ENCODE data around the gene SNX30.

SNX30 gene

DNA sequence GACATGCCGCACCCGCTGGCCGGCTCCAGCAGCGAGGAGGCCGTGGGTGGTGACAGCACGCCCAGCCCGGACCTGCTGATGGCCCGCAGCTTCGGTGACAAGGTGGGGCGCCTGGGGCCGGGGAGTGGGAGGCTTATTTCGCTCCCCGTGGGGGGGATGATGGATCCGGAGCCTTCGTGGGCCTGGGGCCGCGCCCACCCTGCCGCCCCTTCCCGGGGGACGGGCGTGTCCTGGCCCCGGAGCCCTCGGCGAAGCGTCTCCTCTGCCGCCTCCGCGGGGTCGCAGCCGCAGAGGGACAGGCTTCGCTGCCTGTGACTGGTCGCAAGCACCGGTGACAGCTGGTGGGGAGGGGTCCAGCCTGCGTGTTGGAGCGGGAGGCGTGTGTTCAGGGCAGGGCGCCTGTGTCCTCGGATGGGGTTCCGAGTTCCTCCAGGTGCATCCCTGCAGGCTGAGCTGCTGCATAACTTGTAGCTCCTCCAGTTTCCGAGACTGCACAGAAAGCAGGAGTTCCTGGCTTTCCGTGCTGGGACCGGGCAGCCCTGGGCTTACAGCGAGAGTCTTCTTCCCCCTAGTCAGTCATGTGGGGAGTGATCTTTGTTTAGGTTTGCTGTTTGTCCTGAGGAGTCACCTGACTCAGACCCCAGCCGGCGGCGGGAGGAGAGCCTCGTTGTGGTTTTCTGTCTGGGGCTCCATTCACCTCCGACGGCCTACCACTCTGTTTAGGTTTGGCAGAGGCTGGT lies 666 bp downstream of the SNX30 start:
- in situ Hi-C loops (cut with HindIII; ENCODE audit: low sequenced_read_pairs): no loop called here

DNA sequence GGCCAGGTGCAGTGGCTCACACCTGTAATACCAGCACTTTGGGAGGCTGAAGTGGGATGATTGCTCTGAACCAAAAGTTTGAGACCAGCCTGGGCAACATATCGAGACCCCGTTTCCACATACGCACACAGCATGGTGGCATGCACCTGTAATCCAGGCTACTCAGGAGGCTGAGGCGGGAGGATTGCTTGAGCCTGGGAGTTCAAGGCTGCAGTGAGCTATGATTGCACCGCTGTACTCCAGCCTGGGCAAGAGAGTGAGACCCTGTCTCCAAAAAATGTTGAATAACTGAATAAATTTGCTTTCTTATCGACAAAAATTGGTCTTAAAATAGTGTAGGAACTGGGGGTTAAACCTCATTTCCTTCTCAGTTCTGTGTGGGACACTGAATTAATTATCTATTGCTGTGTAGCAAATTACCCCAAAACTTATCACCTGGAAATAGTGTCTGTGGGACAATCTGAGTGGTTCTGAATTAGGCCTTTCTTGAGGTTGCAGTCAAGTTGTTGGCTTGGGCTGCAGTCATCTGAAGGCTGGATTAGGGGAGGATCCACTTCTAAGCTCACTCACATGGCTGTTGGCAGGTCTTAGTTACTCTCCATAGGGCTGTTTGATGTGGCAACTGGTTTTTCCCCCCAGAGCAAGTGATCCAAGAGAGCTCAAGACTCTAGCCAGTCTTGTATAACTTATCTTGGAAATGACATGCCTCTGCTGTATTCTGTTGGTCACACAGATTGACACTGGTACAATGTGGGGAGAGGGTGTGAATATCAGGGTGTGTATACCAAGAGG lies 2.0 kb downstream of the SNX30 start:
- in situ Hi-C loops (cut with HindIII; ENCODE audit: low sequenced_read_pairs): no loop called here

DNA sequence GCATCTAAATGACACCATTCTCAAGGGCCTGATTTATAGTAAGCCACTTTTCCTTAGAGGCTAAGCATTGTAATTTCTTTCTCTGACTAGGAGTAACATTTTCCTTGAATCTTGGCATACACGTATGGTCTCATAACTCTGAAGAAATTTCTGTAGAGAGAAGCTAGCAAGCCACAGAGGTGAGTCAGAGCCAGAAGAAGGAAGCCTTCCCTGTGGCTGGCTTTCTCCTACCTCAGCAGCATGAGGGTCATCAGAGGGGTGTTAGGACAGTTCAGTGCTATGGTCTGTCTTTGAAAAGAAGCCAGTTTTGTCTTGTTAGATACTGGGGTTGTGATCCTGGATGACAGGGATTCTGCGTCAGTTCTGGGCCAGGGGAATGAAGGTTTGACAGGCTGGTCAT lies 3.2 kb downstream of the SNX30 start:
- in situ Hi-C loops (cut with HindIII; ENCODE audit: low sequenced_read_pairs): no loop called here

DNA sequence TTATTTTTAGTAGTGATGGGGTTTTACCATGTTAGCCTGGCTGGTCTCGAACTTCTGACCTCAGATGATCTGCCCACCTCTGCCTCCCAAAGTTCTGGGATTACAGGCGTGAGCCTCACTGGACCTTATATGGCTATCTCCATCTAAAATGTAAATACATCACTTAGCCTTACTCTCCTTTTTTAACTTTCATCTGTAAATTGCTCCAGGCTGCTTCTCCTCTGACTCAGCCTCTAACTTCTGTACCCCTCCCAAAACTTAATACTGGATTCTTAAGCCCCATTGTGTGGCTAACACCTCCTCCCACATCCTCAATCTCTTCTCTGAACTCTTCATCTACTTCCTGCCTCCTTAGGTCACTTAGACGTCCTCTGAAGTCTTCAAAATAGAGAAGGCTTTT lies 4.0 kb downstream of the SNX30 start:
- in situ Hi-C loops (cut with HindIII; ENCODE audit: low sequenced_read_pairs): no loop called here

DNA sequence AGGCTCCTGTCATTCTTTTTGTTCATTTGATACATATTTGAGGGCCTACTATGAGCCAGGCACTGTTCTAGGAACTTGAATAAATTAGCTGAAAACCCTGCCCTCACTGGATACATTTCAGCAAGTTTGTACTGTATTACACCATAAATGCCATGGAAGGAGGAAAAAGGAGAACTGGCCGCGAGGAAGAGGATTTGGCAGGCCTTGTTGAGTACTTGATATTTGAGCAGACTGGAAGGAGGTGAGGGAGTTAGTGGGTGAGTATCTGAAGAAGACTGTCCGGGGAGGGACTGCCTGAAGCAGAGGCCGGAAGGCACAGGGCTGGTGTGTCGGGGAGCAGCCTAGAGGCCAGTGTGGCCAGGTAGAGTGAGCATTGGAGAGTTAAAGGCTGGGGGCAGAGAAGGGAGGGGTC lies 4.5 kb downstream of the SNX30 start:
- in situ Hi-C loops (cut with HindIII; ENCODE audit: low sequenced_read_pairs): no loop called here

DNA sequence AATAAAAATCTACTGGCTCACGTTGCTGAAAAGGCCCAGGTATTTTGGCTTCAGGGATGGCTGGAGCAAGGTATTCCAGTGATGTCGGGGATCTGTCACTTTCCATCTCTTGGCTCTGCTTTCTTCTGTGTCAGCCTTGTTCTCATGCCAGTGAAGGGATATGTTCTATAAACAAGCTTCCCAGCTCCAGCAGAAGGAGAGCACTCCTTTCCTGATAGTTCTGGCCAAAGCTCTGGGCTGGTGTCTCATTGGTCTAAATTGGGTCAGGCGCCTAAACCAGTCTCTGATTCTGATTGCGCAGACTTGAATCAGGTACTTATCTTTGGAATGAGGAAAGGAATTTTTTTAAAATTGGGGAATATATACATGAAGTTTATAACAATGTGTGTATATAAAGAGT lies 5.1 kb downstream of the SNX30 start:
- in situ Hi-C loops (cut with HindIII; ENCODE audit: low sequenced_read_pairs): no loop called here

DNA sequence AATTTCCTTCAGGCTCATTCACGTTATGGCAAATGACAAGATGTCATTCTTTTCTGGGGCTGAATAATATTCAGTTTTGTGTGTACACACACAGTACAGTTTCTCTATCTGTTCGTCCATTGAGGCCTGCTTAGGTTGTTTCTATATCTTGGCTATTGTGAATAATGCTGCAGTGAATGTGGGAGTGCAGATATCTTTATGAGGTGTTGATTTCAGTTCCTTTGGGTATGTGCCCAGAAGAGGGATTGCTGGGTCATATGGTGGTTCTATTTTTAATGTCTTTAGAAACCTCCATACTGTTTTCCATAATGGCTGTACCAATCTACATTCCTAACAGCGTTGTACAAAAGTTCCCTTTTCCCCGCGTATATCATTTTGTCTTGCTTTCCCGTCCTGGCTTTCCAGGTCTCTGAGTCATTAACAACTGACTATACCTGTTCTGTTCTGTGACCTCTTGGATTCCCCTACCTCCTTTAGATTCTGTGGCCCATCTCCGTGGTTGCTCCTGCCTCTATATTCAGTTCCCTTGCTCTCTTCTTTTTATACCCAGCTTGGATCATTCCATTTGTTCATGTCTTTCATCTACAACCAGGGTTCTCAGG lies 6.8 kb downstream of the SNX30 start:
- in situ Hi-C loops (cut with HindIII; ENCODE audit: low sequenced_read_pairs): no loop called here

DNA sequence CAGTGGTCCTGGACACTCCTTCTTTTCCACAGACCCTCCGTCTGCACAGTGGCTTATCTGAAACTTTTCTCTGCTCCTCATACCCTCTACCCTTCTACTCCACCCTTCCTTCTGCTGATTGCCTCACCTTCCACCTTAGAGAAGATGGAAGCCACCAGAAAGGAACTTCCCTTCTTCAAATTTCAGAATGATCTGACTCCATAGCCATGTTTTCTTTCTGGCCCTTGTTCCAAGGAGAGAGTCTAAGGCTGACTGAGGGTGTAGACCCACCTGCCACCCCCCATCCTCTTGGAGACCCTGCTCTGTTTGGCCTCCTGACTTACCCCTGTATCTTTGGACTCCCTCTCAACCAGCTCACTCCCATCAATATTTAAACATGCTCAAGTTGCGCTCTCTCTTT lies 7.4 kb downstream of the SNX30 start:
- in situ Hi-C loops (cut with HindIII; ENCODE audit: low sequenced_read_pairs): no loop called here

DNA sequence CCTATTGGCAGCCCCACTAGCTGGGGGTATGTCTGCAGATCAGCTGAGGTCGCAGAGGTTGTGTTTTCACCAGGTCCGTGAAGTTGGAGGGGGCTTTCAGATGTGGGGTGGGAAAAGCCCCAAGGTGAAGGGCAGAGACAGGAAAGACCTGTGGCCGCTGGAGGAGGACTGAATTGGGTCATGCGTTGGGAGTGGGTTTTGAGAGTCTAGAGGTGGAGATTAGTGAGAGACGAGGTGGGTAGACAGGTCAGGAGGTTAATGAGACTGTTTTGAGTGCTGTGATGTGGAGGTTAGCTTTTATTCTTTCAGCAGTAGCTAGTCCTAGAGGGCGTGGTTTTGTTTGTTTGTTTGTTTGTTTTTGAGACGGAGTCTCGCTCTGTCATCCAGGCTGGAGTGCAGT lies 10.3 kb downstream of the SNX30 start:
- in situ Hi-C loops (cut with HindIII; ENCODE audit: low sequenced_read_pairs): no loop called here

DNA sequence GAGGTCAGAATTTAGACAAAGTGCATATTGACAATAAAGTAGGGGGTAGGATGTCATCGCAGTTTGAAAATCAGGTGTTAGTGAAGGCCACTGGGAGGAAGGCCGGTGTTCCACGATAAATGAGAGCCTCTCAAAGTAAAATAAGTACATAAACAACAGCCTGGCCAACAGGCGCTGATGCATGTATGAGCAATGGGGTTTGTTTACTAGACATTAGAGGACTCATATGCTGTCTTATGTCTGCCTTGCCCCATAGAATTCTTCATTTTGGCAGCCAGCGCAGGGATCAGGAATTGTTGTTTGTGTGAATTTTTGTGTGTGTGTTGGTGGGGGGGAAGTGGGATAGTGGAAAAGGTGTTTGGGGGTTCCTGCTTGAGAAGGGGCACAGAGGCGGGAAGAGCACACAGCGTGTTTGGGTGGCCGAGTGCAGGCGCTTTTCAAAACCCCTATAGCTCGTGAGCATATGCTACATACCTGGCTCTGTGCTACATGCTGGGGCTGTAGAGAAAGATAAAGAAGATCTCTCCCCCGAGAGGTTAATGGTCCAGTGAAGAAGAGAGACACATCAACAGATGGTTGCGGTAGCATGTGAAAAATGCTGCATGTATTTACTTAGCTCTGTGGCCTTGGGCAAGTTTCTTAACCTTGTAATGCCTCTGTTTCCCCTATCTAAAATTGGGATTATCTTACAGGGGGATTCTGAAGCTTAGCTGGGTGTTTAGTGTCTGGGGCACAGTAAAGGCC lies 11.5 kb downstream of the SNX30 start:
- in situ Hi-C loops (cut with HindIII; ENCODE audit: low sequenced_read_pairs): no loop called here

DNA sequence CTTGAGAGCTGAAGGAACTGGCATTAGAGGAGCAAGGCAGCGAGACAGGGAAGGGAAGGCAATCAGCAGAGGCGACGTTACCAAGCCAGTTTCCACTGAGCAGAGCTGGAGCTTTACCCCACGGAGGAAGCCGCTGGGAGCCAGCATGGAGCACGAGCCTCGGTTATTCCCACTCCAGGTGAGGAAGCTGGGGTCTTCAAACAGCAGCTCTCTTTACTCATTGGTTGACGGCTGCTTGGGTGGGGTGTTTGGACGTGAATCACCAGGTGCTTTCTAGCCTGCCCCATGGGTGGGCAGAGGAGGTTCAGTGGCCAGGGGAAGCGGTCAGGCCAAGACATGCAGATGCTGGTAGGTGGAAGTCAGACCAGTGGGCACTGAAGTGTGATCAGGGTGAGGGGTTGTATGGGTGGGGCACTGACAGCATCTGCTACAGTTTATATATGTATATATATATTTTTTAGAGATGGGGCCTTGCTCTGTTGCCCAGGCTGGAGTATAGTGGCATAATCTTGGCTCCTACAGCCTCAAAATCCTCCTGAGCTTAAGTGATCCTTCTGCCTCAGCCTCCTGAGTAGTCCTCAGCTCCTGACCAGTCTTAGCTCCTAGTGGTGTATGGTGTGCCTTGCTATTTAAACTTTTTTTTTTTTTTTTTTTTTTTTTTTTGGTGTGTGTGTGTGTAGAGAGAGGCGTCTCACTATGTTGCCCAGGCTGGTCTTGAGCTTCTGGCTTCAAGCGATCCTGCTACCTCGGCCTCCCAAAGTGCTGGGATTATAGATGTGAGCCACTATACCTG lies 12.4 kb downstream of the SNX30 start:
- in situ Hi-C loops (cut with HindIII; ENCODE audit: low sequenced_read_pairs): no loop called here

DNA sequence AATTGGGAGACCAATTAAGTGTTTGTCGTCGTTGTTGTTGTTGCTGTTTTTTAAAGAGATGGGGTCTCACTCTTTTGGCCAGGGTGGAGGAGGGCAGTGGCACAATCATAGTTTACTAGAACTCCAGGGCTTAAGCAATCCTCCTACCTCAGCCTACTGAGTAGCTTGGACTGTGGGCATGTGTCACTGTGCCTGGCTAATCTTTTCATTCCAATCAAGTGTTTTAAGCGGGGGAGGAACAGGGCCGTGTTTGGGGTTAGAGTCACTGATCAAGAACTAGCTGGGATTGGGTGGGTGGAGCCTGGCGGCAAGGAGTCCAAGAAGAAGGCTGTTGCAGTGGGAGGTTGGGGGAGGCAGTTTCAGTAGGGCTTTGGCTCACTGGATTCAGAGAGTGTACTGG lies 13.8 kb downstream of the SNX30 start:
- in situ Hi-C loops (cut with HindIII; ENCODE audit: low sequenced_read_pairs): no loop called here

DNA sequence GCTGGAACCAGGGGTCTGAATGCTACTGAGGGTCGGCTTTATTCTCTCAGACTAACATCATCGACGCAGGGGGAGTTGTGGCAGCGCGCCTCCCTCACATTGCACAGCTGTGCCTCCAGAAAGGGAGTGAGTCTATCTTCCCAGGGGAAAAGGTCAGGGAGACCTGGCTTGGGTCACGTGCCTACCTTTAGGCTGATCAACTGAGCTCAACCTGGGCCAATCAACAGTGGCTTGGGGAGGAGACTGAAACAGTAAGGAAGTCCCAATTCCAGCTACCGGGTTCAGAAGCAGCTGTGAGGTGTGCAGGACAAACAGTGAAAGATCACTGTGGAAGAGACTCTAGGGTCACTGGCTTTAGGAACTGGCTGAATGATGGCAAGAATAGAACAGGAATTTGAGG lies 14.3 kb downstream of the SNX30 start:
- in situ Hi-C loops (cut with HindIII; ENCODE audit: low sequenced_read_pairs): no loop called here

DNA sequence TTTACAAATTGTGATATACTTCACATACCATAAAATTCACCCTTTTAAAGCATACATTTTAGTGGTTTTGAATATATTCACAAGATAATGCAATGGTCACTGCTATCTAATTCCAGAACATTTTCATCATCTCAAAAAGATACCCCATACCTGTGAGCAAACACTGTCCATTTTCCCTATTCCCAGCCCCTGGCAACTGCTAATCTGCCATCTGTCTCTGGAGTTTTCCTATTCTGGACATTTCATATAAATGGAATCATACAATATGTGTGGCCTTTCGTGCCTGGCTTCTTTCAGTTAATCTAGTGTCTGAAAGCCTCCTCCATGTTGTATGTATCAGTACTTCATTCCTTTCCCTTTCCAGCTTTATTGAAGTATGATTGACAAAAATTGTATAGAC lies 14.7 kb downstream of the SNX30 start:
- in situ Hi-C loops (cut with HindIII; ENCODE audit: low sequenced_read_pairs): no loop called here

DNA sequence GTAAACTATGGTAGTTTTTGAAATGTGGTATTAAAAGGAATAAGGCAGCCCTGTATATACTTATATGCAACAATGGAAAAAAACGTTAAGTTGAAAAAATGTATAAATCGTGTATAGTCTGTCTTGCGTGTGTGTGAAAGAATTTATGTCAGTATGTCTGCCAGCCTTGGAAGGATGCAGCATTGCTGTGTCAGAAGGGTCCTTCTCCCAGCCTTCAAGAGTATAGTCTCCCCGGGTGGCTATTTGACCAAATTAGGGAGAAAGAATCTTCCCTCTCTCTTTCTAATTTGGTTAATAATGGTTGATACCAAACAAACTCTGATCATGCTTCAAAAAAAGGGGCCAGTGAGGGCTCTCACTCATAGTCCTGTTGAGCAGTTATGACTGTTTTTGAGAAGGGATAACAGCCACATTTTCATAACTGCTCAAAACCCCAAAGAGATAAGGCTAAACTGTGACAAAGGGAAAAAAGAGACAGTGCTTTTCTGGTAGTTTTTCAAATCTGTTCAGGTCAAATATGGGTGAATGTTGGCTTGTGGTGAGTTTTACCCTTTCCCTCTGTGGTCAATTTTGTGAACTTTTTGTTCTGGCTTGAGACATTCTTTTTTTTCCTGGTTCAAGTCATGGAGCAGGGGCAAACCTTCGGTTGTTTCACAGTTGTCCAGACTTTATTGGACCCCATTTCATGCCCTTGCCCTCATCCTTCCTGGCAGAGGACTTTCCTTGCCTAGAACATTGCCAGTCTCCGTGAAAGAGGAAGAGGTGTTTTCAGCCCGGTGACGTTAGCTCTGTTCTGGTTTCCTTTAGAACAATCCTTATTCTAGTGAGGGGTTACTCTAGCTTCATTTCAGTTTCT lies 21.0 kb downstream of the SNX30 start:
- in situ Hi-C loops (cut with HindIII; ENCODE audit: low sequenced_read_pairs): no loop called here

DNA sequence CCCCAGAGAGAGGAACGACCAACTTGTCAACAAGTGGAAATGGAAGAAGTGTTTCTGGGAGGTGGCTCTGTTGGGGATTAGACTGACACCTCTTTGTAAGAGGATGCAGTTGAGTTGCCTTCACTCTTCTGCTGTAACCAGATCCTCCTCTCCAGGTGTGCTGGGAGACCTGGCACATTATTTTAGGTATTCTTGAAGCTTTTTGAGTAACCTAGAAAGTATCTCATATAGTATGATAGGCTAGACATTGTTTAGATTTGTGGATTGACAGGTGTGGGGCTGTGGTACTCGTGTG lies 21.6 kb downstream of the SNX30 start:
- in situ Hi-C loops (cut with HindIII; ENCODE audit: low sequenced_read_pairs): no loop called here

DNA sequence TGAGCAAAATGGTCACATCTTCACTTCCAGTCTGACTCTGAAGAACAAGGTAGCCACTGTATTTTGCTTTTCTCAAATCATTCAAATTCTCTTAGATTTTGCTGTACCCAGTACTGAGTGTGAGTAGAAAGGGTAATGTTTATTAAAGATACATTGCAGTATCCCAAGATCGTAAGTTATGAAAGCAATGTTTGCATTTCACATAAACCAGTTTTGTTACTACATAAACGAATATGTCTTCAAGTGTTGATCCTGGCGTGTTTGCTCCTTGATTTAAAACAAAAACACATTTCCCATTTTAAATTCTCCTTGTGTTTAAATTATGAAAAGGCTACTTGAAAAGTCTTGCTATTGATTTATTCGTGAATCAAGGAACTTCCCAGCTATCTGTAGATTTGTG lies 22.0 kb downstream of the SNX30 start:
- in situ Hi-C loops (cut with HindIII; ENCODE audit: low sequenced_read_pairs): no loop called here

DNA sequence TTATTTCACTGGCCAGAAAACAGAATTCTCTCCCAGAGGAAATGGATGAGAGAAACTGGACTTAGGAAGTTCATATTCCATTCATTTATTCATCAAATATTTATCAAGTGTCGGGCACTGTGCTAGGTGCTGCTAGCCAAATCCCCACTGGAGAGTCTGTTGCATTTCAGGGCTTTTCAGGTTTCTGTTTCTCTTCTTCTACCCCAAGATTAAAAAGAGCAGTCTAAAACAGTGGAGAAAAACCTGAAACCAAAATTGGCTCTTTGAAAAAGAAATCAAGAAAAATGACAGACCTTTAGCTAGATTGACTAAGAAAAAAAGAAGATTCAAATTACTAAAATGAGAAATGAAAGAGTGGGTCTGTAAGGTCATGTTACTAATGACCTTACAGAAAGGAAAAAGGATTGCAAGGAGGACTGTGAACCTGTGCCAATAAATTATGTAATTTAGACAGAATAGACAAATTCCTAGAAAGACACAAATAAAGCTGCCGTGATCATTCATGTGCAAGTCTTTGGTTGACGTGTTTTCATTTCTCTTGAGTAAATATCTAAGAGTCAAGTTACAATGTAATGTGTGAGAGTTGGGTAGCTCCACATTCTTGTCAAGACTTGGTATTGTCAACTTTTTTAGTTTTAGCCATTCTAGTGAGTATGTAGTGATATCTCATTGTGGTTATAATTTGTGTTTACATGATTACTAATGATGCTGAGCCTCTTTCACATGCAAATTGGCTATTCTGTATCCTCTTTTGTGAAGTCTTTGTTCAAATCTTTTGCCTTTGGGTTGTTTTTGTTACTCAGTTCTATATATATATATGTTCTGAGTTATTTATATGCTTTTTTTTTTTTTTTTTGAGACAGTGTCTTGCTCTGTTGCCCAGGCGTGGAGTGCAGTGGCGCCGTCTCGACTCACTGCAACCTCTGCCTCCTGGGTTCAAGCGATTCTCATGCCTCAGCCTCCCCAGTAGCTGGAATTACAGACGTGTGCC lies 23.7 kb downstream of the SNX30 start:
- in situ Hi-C loops (cut with HindIII; ENCODE audit: low sequenced_read_pairs): no loop called here

DNA sequence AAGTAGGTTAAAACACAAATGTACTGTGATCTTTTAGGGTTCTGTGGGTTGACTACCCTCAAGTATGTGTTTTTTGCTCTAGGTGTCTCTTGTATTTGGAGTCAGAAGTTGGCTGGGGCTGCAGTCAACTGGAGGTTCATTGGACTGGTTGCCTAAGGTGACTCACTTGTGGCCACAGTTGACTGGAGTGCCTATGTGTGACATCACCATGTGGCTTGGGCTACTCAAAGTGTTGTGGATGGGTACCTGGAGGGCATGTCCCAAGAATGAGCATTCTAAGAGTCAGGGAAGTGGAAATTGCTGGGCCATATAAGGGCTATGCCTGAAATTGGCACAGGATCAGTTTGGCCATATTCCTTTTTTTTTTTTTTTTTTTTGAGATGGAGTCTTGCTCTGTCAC lies 27.4 kb downstream of the SNX30 start:
- in situ Hi-C loops (cut with HindIII; ENCODE audit: low sequenced_read_pairs): no loop called here

Measured in endothelial cell of hepatic sinusoid (primary cell).